Measurements from ENCODE around the gene IGF2BP3.

Gene IGF2BP3

GRCh38 chr7:23472556-23472955 lies 2.3 kb upstream of the IGF2BP3 start:
- H3K27me3 ChIP-seq (replicated peaks; ENCODE audit: control insufficient read depth, insufficient read depth, low read length, poor library complexity, severe bottlenecking): peaks cover 96% of the 10 kb centered on the region
- no peak overlapping the region for H3K27ac ChIP-seq (ENCODE audit: insufficient read depth, low read length, poor library complexity, severe bottlenecking)
- no peak overlapping the region for H3K4me3 ChIP-seq (ENCODE audit: insufficient read depth, low read depth, low read length, poor library complexity, severe bottlenecking)
- no peaks in the 10 kb centered on the region for H3K9me3 ChIP-seq (ENCODE audit: control insufficient read depth, low read length)
- H3K4me1 ChIP-seq (ENCODE audit: control insufficient read depth, insufficient read depth, low read length, poor library complexity, severe bottlenecking): peaks cover 47% of the 10 kb centered on the region
- no peak for DNase-seq
- H3K36me3 ChIP-seq (ENCODE audit: control insufficient read depth, insufficient read depth, low read length): no peaks in the 10 kb centered on the region

DNA sequence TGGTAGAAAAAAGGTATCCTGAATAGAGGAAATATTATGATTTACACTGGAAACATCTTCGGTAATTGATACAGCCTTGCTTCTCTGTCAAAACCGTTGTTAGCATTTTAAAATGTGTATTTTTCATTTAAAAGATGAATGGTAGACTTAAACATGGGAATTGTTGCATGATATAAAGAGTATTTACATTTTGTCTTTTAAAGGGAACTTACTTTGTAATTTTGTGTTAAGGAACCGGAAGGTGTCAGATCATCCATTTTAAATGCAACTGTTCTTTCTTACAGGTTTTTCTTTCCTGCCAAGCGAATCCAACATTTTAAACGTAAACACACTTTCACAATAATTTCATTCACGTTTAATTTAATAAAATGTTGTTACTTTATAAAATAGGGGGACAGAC lies 1.8 kb upstream of the IGF2BP3 start:
- peaks cover 49% of the 10 kb centered on the region for H3K4me1 ChIP-seq (ENCODE audit: control insufficient read depth, insufficient read depth, low read length, poor library complexity, severe bottlenecking)
- no peaks in the 10 kb centered on the region for H3K36me3 ChIP-seq (ENCODE audit: control insufficient read depth, insufficient read depth, low read length)
- no peak overlapping the region for H3K27ac ChIP-seq (ENCODE audit: insufficient read depth, low read length, poor library complexity, severe bottlenecking)
- H3K27me3 ChIP-seq (replicated peaks; ENCODE audit: control insufficient read depth, insufficient read depth, low read length, poor library complexity, severe bottlenecking): peaks cover 99% of the 10 kb centered on the region
- H3K4me3 ChIP-seq (ENCODE audit: insufficient read depth, low read depth, low read length, poor library complexity, severe bottlenecking): no peak overlapping the region
- DNase-seq: no peak
- no peaks in the 10 kb centered on the region for H3K9me3 ChIP-seq (ENCODE audit: control insufficient read depth, low read length)

DNA sequence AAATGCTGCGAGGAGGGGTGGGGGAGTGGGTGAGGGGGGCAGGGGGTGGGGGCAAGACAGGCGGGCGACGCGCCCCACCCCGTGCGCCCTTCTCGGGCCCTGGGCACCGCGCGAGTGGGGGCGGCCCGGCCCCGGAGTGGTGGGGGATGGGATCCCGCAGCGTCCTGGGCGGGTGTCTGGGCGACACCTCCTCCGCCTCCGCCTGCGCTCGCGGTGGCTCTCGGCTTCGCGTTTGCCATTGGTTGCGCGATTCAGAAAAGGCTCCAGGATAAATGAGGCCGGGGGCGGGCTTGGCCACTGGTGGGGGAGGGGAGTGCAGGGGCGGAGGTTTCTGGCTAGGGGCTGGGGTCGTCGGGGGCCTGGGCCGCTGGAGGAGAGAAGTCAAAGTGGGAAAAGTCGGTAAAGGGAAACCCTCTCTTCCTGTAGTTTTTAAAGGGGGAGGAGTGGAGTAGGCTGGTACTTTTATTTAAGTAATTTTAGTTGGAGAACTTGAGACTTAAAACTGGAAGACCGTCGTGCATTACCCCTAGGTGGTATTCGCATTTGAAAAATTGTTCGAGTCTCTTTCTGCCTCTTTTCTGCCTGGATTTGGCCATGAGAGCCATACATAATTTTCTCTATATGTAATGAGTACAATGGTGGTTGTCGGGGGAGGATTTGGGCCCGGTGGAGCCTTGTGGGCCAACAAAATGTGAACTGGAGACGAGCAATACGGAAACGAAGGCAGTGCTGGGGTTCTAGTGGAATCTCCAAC lies 992 bp upstream of the IGF2BP3 start:
- DNase-seq: no peak
- Histone ChIP-seq H3K27ac (ENCODE audit: insufficient read depth, low read length, poor library complexity, severe bottlenecking) (no peak overlapping the region), H3K9me3 (ENCODE audit: control insufficient read depth, low read length) (no peaks in the 10 kb centered on the region)

GRCh38 chr7:23469961-23470250 lies 385 bp downstream of the IGF2BP3 start:
- Histone ChIP-seq H3K36me3 (ENCODE audit: control insufficient read depth, insufficient read depth, low read length) (no peaks in the 10 kb centered on the region), H3K27ac (ENCODE audit: insufficient read depth, low read length, poor library complexity, severe bottlenecking) (no peak overlapping the region), H3K4me3 (ENCODE audit: insufficient read depth, low read depth, low read length, poor library complexity, severe bottlenecking) (no peak overlapping the region), H3K4me1 (ENCODE audit: control insufficient read depth, insufficient read depth, low read length, poor library complexity, severe bottlenecking) (peaks cover 49% of the 10 kb centered on the region), H3K9me3 (ENCODE audit: control insufficient read depth, low read length) (no peaks in the 10 kb centered on the region), H3K27me3 (replicated peaks; ENCODE audit: control insufficient read depth, insufficient read depth, low read length, poor library complexity, severe bottlenecking) (peaks cover 94% of the 10 kb centered on the region)
- no peak for DNase-seq

More for the DNA sequence above, 992 bp upstream of the IGF2BP3 start:
- Histone ChIP-seq H3K4me3 (ENCODE audit: insufficient read depth, low read depth, low read length, poor library complexity, severe bottlenecking) (peak overlapping the region; percentile 15), H3K36me3 (ENCODE audit: control insufficient read depth, insufficient read depth, low read length) (no peaks in the 10 kb centered on the region), H3K4me1 (ENCODE audit: control insufficient read depth, insufficient read depth, low read length, poor library complexity, severe bottlenecking) (peaks cover 49% of the 10 kb centered on the region), H3K27me3 (replicated peaks; ENCODE audit: control insufficient read depth, insufficient read depth, low read length, poor library complexity, severe bottlenecking) (peaks cover 99% of the 10 kb centered on the region)

DNA sequence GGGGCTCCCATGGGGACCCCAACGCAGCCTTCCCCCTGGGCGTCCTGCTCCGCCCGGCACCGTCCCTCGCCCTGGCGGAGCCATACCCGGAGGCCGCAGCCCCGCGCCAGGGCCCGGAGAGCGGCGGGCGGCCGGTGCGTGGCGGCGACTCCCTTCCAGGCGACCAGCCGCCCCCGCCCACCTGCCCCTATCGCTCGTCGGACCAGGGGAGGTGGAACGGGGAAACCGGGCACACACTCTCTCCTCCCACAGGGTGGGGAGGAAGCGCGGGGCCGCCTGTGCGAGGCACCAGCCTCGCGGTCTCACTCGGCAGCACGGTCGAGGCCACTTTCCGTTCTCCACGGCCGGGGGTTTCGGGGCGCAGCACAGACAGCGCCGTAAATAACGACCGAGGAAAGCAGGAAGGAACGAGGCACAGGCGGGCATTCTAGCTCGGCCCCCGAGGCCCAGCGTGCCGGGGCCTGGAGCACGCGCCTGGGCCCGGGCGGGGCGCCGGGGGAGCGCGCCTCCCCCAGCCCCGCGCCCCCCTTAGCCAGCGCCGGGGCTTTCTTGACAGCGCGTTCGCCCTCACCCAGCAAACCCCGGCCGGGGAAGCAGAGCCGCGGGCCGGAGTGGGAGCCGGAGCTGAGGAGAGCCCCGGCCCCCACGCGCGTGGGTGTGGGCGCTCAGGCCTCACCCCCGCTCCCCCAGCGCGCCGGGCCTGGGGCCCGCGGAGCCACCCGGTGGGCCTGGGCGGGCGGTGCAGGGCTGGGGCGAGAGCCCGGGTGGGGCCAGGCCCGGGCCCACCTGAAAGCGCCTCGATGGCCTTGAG lies 936 bp downstream of the IGF2BP3 start:
- H3K27ac ChIP-seq (ENCODE audit: insufficient read depth, low read length, poor library complexity, severe bottlenecking): no peak overlapping the region
- H3K36me3 ChIP-seq (ENCODE audit: control insufficient read depth, insufficient read depth, low read length): no peaks in the 10 kb centered on the region
- DNase-seq: no peak
- H3K9me3 ChIP-seq (ENCODE audit: control insufficient read depth, low read length): no peaks in the 10 kb centered on the region
- H3K4me1 ChIP-seq (ENCODE audit: control insufficient read depth, insufficient read depth, low read length, poor library complexity, severe bottlenecking): peaks cover 48% of the 10 kb centered on the region
- peak overlapping the region; percentile 50 for H3K4me3 ChIP-seq (ENCODE audit: insufficient read depth, low read depth, low read length, poor library complexity, severe bottlenecking)
- peaks cover 90% of the 10 kb centered on the region for H3K27me3 ChIP-seq (replicated peaks; ENCODE audit: control insufficient read depth, insufficient read depth, low read length, poor library complexity, severe bottlenecking)

- peak overlapping the region; percentile 50 for H3K4me3 ChIP-seq (ENCODE audit: insufficient read depth, low read depth, low read length, poor library complexity, severe bottlenecking)
- peaks cover 41% of the 10 kb centered on the region for H3K4me1 ChIP-seq (ENCODE audit: control insufficient read depth, insufficient read depth, low read length, poor library complexity, severe bottlenecking)
- no peaks in the 10 kb centered on the region for H3K9me3 ChIP-seq (ENCODE audit: control insufficient read depth, low read length)
- H3K36me3 ChIP-seq (ENCODE audit: control insufficient read depth, insufficient read depth, low read length): no peaks in the 10 kb centered on the region
- H3K27ac ChIP-seq (ENCODE audit: insufficient read depth, low read length, poor library complexity, severe bottlenecking): no peak overlapping the region
- no peak for DNase-seq
- peaks cover 83% of the 10 kb centered on the region for H3K27me3 ChIP-seq (replicated peaks; ENCODE audit: control insufficient read depth, insufficient read depth, low read length, poor library complexity, severe bottlenecking)
These were observed 1.7 kb downstream of the IGF2BP3 start for GRCh38 chr7:23468526-23469149.

GRCh38 chr7:23467806-23468525 lies 2.3 kb downstream of the IGF2BP3 start:
- Histone ChIP-seq H3K27ac (ENCODE audit: insufficient read depth, low read length, poor library complexity, severe bottlenecking) (no peak overlapping the region), H3K4me1 (ENCODE audit: control insufficient read depth, insufficient read depth, low read length, poor library complexity, severe bottlenecking) (peaks cover 40% of the 10 kb centered on the region), H3K4me3 (ENCODE audit: insufficient read depth, low read depth, low read length, poor library complexity, severe bottlenecking) (peak overlapping the region; percentile 26), H3K9me3 (ENCODE audit: control insufficient read depth, low read length) (no peaks in the 10 kb centered on the region), H3K27me3 (replicated peaks; ENCODE audit: control insufficient read depth, insufficient read depth, low read length, poor library complexity, severe bottlenecking) (peaks cover 76% of the 10 kb centered on the region), H3K36me3 (ENCODE audit: control insufficient read depth, insufficient read depth, low read length) (no peaks in the 10 kb centered on the region)
- no peak for DNase-seq

- H3K4me1 ChIP-seq (ENCODE audit: control insufficient read depth, insufficient read depth, low read length, poor library complexity, severe bottlenecking): peaks cover 40% of the 10 kb centered on the region
- H3K36me3 ChIP-seq (ENCODE audit: control insufficient read depth, insufficient read depth, low read length): no peaks in the 10 kb centered on the region
- no peak for DNase-seq
- H3K27me3 ChIP-seq (replicated peaks; ENCODE audit: control insufficient read depth, insufficient read depth, low read length, poor library complexity, severe bottlenecking): peaks cover 70% of the 10 kb centered on the region
- H3K27ac ChIP-seq (ENCODE audit: insufficient read depth, low read length, poor library complexity, severe bottlenecking): no peak overlapping the region
- no peak overlapping the region for H3K4me3 ChIP-seq (ENCODE audit: insufficient read depth, low read depth, low read length, poor library complexity, severe bottlenecking)
- H3K9me3 ChIP-seq (ENCODE audit: control insufficient read depth, low read length): no peaks in the 10 kb centered on the region
These were observed 2.9 kb downstream of the IGF2BP3 start for GRCh38 chr7:23467291-23467805.

DNA sequence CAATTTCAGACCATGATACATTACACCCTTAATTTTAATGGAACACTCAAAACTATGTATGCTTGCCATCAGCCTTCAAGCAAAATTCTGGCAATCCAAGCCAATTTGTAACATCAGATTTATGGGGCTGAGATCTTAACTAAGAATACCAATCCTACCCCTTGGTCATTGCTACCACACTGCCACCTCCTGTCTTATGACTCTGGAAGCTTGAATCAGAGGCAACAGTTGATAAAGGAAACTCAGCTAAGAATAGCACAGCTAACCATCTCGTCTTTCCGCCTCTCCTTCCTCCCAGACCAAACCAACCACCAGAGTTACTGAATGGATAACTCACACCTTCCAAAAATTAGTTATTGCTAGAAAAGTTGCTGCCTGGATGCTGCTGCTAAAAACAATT lies 7.4 kb downstream of the IGF2BP3 start:
- Histone ChIP-seq H3K27me3 (replicated peaks; ENCODE audit: control insufficient read depth, insufficient read depth, low read length, poor library complexity, severe bottlenecking) (peaks cover 25% of the 10 kb centered on the region), H3K9me3 (ENCODE audit: control insufficient read depth, low read length) (no peaks in the 10 kb centered on the region), H3K4me1 (ENCODE audit: control insufficient read depth, insufficient read depth, low read length, poor library complexity, severe bottlenecking) (peaks cover 5% of the 10 kb centered on the region), H3K36me3 (ENCODE audit: control insufficient read depth, insufficient read depth, low read length) (no peaks in the 10 kb centered on the region), H3K27ac (ENCODE audit: insufficient read depth, low read length, poor library complexity, severe bottlenecking) (no peak overlapping the region), H3K4me3 (ENCODE audit: insufficient read depth, low read depth, low read length, poor library complexity, severe bottlenecking) (no peak overlapping the region)
- no peak for DNase-seq
